NCI-H69 (cell line): ENCODE data around the gene SH3BP4.

Experiments used
- DNase-seq: peaks from one replicate; lab custom pipeline; 2025; lab: John Stamatoyannopoulos, UW

Gene SH3BP4

DNA sequence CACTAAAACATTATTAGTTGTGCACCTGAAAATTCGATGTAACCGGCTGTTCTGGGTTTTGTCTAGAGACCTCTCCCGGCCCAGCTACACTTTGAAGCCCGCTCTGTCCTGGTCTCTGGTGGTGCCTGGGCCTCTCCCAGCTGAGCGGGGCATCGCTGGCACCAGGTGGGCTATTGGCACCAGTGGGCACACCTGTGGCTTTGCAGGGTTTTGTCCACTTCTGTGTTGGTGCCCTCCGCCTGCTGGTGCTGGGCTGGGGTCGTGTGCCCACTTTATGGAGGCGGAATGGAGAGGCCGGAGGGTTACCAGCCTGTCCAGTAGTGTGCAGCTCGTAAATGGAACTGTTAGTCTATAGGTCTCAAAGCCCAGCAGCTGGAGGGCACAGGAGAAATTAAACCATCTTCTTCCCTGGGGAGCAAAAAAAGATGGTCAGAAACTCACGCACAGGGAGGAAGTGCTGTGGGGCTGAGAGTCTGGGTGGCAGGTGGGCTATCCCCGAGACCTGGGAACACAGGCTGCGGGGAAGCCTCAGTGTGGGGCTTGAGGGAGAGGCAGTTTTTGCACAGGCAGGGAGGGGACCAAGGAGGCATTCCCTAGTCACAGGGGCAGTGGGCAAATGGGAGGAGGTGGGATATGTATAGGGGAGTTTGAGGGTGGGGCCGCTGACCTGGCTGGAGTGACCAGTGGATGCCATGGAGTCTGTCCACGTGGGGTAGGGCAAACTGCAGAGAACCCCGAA lies 30.4 kb downstream of the SH3BP4 start:
- no peak for DNase-seq

- peak; percentile 89 for DNase-seq
Observed at GRCh38 chr2:234983011-234983726, 31.4 kb downstream of the SH3BP4 start.

DNA sequence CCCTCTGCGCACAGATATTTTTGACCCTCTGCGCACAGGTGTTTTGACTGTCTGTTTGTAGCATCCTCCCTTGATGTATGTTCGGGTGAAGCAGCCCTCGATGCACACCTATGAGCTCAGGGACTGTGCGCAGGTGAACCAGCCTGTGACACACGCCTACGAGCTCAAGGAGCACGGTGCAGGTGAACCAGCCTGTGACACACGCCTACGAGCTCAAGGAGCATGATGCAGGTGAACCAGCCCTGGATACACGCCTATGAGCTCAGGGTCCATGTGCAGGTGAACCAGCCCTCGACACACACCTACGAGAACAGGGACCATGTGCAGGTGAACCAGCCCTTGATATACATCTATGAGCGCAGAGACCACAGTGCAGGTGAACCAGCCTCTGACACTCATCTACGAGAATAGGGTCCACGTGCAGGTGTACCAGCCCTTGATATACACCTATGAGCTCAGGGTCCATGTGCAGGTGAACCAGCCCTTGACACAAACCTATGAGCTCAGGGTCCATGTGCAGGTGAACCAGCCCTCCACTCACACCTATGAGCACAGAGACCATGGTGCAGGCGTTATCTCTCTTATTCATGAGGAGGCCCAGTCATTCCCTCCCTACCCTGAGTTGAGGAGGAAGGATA lies 33.9 kb downstream of the SH3BP4 start:
- no peak for DNase-seq

DNA sequence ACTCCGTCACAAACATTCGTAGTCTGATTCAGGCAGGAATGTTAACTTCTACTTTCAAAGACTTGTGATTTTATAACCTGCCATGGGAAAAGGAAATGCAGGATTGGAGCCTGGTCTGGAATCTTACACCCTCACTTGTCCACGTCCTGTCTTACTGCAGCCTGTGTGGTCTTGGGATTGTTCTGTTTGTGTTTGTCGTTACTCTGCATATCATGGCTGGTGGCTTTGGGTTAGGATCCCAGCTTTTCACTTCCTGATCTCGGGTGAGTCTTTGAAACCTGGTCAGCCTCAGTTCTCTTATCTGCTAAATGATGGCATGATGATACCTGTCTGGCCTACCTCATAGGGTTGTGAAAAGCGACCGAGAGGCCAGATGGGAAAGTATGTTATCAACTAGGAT lies 34.6 kb downstream of the SH3BP4 start:
- no peak for DNase-seq

- no peak for DNase-seq
Observed at GRCh38 chr2:234986876-234987720, 35.3 kb downstream of the SH3BP4 start.

GRCh38 chr2:234987754-234988153 lies 35.9 kb downstream of the SH3BP4 start:
- no peak for DNase-seq

DNA sequence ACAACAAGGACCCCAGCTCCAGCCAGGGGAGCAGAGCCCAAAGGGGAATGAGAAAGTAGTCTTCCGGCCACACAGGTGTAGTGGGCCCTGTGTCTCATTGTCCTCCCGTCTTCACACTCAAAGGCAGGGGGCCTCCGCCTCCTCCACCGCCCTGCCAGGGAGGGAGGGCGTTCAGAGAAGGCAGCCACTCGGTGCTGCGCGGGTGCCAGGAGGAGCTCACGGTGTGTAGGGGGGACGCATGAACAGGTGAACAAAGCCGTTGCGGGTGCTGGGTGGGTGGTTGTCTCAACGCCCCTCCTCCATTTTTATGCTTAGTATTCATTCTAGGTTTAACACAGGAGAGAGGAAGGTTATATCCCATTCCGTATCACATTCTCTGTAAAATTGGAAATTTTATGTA lies 36.7 kb downstream of the SH3BP4 start:
- no peak for DNase-seq

GRCh38 chr2:234989183-234989701 lies 37.4 kb downstream of the SH3BP4 start:
- DNase-seq = peak; percentile 85

DNA sequence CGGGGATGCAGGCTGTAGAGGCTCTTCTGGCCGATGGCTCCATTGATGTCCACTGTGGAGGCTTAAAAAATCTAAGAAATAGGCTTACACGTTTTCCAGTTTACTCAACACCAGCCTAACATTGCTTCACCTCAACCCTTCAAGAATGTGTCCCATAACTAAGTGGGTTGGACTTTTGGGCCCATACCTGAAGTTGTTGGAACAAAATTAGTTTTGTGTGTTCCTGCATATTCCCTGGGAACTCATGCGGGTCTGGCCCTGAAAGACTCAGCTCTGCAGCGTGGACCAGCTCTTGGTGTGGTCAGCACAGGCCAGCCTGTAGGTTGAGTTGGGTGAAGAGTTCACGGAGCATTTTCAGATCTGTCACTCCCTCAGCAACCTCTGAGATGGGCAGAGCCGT lies 38.5 kb downstream of the SH3BP4 start:
- DNase-seq = no peak

DNA sequence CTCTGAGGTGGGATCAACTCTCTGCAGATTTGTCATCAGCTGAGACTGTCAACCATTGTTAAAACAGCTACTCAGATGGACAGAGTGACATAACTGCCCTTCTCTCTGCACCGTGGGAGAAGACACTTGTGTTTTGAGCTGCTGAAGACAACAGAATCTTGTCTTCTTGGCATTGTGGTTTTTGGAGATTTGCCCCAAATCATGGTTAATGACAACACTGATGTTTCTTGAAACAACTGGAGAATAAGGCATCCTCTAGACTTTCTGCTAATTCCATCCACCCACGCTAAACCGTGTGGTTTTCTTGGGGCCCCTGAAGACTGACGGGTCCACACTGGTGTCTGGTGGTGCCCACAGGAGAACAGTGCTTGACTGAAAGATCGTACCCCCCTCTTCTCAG lies 39.5 kb downstream of the SH3BP4 start:
- no peak for DNase-seq

DNA sequence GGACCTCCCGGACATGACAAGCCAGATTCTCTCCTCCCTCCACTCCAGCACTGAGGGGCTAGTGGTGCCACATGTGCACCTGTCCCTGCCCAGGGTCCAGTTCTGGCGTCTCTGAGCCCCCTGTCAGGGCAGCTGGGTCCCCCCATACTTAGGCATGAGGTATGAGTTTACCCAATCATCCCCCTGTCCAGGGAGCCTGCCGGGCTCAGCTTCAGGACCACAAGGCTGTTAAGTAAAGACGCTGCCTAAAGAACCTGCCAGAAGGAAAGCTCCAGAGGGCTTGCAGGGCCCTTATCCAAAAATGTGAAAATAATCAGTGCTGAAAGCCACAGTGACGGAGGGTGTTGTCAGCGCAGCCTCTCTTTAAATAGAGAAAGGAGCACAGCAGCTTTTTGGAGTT lies 40.0 kb downstream of the SH3BP4 start:
- no peak for DNase-seq

DNA sequence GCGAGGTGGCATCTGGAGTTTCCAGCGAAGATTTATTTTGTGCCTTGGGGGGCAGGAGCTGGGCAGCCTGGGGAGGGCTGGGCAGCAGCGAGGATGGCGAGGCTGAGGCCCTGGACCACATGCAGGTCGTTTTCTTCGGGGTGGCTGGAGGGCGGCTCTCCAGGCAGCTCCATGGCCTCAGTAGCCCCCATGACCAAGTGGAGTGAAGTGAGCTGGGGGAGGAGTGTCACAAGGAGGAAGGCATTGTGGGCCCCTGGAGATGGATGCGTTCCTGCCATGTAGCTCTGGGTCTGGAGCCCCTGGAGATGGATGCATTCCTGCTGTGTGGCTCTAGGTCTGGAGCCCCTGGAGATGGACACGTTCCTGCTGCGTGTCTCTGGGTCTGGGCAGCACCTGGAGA lies 40.4 kb downstream of the SH3BP4 start:
- DNase-seq = no peak

GRCh38 chr2:234992624-234993349 lies 41.0 kb downstream of the SH3BP4 start:
- DNase-seq = no peak

GRCh38 chr2:234993541-234993981 lies 41.7 kb downstream of the SH3BP4 start:
- DNase-seq = no peak

DNA sequence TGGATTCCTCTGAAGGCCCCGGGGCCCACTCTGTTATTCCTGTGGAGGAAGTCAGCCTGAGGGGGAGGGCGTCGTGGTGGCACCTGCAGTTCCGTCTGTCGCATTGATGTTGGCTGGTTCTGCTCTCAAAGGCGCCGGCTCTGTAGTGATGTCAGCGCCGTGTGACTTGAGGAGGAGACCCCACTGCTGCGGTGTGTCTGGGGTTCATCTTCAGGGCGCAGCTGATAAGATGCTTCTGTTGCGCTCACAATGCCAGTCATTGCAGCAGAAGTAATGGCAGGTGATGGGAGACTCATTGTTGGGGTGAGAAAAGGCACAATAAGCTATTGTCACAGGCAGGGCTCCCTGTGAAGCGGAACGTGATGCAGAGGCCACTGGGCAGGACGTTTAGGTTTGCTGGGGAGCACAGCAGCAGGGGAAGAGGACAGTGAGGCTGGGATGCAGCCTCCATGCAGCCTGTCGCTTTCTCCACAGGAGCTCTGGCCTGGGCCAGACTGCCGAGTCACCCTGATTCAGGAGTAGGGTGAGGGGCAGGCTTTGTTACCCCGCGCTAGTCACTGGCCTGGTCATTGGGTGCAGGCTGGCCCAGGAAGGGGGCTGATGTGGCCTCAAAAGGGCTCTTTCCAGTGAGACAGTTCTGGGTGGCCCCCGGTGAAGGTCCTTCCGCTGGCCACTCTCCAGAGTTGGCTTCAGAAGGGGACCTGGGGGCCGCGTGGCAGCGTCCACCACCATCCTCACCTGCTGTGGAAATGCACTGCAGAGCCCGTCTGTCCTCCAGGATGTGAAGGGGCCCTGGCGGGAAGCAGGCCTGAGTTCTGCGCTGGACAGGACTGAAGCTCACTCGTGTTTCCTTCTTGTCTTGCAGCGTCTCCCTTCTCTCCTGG lies 42.9 kb downstream of the SH3BP4 start:
- no peak for DNase-seq

DNA sequence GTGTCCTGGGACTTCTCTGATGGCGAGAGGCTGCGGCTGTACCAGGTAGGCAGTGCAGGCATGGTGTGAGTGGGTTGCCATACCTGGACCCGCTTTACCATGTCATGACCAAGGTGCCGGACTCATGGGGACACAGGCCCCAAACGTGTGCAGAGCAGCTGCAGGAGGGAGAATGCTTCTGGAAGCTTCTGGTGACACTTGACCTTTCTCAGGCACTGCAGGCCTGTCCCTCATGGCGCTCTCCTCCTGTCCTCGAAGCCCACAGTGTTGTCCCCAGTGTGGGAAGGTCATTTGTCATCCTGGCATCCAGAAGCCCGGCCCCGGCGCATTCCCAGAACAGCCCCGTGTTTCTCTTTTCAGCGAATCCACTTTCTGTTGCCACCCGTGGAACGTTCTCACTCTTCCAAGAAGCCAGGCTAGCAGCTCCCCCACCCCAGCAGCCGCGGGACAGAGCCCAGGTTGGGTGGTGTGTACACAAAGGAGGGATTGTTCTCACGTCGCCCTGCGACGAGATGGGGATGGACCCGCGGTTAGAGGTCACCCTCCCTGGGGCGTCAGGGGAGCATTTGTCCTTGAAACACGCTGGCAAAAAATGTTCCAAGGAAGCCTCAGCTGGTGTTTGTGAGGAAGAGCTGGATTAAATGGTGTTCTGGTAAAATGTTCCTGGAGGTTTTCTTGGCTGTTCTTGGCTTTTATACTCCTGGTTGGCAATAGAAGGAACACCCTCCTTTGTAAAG lies 43.7 kb downstream of the SH3BP4 start:
- DNase-seq = no peak

DNA sequence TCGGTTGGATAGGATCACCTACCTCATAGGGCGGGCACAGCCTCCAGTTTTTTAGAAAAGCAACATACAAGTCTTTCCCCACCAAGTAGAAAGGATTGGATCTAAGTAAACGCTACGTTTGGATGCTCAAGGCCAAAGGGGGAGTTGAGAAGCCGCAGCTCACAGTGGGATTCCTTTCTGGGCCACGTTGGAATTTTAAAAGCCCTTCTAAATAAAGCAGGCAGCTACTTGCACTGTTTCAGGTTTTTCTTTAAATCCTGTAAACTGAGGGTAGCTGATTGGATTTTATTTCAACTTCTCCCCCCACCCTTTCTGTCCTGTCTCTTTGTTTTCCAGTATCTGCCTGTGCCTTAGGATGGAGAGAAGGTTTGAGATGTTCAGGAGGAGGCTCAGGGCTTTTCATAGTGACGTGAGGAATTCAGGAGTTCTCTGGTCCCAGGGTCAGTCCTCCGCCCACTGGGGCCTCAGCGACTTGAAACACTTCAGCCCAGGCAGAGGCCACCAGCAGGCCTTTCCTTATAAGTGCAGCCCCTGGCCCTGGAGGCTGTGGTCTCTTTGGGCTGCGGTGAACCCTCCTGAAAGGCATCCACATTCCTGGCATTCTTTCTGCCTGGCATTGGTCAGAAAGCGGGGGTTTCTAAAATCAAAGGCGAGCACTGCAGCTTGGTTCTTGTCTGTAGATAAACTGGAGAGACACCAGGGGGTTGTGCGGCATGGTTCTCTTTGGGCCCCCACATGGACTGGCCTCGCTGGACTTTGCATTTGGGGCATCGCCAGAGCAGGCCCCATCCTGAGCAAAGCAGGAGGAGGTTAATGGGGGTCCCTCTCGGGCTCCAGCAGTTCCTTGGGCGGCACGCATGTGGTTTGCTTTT lies 44.5 kb downstream of the SH3BP4 start:
- DNase-seq = no peak

DNA sequence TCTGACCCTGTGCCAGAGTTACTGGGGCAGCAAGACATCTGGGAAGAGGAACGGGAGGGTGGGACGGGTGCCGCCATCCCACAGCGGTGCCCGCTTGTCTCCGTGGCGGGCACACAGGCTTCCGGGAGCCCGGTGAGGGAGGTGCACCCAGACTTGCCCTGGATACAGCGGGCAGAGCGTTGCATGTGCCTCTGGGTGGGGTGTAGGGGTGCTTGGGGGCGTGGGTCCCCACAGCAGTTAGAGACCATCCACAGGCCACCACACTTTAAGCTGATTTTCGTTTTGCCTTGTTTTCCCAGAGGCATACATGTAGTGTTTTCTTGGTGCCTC lies 45.1 kb downstream of the SH3BP4 start:
- DNase-seq = no peak

GRCh38 chr2:234997389-234997788 lies 45.6 kb downstream of the SH3BP4 start:
- DNase-seq = no peak
